ES-I3 (cell line): Measurements from ENCODE around the gene GRAMD2A.
"Not testable (repeated sequence)": the region's sequence is repeated elsewhere in the genome, so short reads cannot be mapped to it uniquely, and the experiment has no call there.

Experiments
- H3K36me3 ChIP-seq: 2 replicates; pipeline ENCODE4 v1.6.1; 2013; ENCODE audit warnings: mild to moderate bottlenecking, low read length, control low read depth, moderate library complexity; ENCODE audit not compliant: insufficient read depth
- H3K4me1 ChIP-seq: 2 replicates; pipeline ENCODE4 v1.6.1; 2013; ENCODE audit warnings: mild to moderate bottlenecking, control low read depth, low read length; ENCODE audit not compliant: insufficient read depth
- H3K9ac ChIP-seq: 2 replicates; pipeline ENCODE4 v1.6.1; 2013; ENCODE audit warnings: low read depth, mild to moderate bottlenecking, low read length, moderate library complexity
- H3K9me3 ChIP-seq: 2 replicates; pipeline ENCODE4 v1.6.1; 2013; ENCODE audit warnings: mild to moderate bottlenecking, low read length, moderate library complexity; ENCODE audit not compliant: control insufficient read depth, insufficient read depth

Gene GRAMD2A

DNA sequence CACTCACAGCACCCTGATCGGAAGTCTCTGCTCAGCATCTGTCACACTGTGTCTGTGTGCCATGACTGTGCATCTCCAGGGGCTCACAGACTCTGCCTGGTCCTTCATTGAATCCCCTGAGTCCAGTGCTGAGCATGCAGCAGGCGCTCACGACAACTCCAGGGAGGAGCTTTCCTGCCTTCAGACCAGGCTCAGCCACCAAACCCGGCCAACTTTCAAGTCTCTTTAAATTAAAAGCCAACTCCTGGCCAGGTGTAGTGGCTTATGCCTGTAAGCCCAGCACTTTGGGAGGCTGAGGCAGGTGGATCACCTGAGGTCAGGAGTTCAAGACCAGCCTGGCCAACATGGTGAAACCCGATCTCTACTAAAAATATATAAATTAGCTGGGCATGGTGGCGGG lies 24.2 kb downstream of the GRAMD2A start:
- no peaks in the 10 kb centered on the region for H3K36me3 ChIP-seq
- no peak overlapping the region for H3K9ac ChIP-seq
- no peaks in the 10 kb centered on the region for H3K9me3 ChIP-seq
- peaks cover 7% of the 10 kb centered on the region; the same call in 1 of the 2 replicates for H3K4me1 ChIP-seq

DNA sequence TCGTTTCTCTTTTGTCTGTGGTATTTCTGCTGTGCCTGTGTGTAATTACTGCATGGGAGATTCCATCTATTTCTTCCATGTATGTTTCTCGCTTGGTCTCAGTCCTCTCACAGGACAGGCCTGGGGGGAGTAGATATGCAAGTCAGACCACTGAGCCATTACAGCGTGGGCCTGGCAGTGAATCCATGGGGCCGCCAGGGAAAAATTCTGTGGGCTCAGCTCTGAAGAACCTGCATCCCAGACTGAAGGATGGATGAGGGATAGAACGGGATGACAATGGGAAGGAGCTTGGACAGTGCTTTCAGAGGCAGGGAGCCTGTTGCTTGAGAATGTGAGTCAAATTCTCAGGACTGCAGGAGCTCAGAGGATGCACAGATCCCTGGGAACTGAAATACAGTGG lies 24.8 kb downstream of the GRAMD2A start:
- no peak overlapping the region for H3K9ac ChIP-seq
- H3K36me3 ChIP-seq = no peaks in the 10 kb centered on the region
- peaks cover 12% of the 10 kb centered on the region for H3K4me1 ChIP-seq
- no peaks in the 10 kb centered on the region for H3K9me3 ChIP-seq

DNA sequence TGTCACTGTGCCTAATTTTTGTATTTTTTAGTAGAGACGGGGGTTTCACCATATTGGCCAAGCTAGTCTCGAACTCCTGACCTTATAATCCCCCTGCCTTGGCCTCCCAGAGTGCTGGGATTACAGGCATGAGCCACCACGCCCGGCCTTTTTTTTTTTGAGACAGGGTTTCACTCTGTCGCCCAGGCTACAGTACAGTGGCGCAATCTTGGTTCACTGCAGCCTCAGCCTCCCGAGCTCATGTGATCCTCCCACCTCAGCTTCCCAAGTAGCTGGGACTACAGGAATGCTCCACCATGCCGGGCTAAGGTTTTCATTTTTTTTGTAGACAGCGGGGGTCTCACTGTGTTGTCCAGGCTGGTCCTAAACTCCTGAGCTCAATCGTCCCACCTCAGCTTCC lies 25.6 kb downstream of the GRAMD2A start:
- not testable (repeated sequence) for H3K36me3 ChIP-seq, H3K9me3 ChIP-seq

DNA sequence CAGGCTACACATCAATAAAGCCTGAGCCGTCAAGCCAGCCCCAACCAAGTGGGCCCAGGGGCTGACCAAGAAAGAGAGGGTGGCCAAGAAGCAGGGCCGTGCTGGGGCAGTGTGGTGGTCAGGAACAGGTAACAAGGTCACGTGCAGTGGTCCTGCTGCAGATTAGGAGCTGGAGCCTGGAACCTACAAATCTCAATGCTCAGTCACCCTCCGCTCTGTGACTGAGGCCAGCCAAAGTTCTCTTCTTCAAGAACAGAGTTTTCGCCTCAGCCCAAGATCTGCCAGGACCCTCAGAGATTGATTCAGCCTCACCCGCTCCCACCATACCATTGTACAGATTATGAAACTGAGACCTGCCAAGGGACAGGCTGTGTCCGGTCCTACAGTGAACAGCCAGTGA lies 26.9 kb downstream of the GRAMD2A start:
- Histone ChIP-seq H3K36me3 (no peaks in the 10 kb centered on the region), H3K9me3 (no peaks in the 10 kb centered on the region), H3K9ac (no peak overlapping the region), H3K4me1 (peaks cover 12% of the 10 kb centered on the region)

More for the DNA sequence above, 25.6 kb downstream of the GRAMD2A start:
- not testable (repeated sequence) for H3K9ac ChIP-seq
- peaks cover 12% of the 10 kb centered on the region for H3K4me1 ChIP-seq

DNA sequence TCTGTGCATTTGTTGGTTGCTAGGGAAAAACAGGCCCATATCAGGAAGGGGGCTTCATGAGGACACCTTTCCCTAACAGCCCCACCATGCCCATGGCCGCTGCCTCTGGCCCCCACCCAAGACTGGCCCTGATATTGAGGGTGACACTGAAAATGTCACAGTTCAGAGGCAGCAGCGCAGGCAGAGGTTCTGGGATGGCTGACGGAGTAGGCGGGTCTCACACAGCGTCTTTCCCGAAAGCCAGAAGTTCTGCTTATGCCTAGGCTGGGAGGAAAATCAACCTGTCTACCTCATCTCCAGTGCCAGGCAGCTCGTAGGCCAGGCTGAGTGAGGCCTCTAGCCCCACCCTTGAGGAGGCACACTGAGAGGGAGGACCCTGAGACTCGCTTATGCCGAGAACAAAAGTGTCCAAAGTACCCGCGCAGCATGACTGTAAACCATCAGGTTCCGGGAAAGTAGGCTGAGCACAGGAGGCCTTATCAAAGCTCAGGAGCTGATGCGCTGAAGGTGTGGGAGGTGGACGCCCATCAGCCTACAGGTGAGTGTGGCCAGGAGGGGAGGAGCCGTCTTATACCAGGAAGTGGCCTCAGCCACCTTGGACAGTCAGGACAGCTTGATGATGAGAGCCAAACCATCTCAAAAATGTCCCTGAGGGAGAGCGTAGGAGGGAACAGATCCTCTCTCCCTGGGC lies 27.5 kb downstream of the GRAMD2A start:
- Histone ChIP-seq H3K9me3 (no peaks in the 10 kb centered on the region), H3K4me1 (peaks cover 12% of the 10 kb centered on the region), H3K36me3 (no peaks in the 10 kb centered on the region), H3K9ac (no peak overlapping the region)

DNA sequence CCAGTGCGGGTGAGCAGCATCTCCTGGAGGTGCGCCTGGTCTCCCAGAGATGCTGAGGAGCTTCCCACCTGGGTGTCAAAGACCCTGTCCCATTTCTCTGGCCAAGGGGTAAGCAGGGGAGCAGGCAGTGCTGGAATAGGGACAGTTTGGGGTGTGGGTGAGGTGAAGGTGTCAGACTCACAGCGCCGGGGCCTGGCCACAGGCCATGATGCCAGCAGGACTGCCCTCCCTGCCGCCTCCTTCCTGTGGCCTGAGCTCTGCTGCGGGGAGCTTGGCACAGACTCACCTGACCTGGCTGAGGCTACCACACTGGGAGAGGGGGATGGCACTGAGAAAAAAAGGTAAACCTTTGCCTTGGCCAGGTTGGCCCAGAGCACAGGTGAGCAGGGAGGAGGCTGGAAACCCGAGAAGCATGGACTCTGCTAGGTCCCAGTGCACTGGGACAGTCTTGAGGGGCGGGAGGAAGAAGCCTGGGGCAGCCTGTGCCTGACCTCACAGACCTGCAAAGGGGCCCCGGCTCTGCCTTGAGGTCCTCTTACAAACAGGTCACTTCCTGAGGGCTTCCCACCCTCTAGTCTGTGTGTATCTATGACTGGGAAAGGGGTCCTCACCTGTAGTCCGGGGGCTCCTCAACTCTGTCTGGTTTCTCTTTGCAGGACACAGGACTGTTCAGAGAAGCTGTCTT lies 28.2 kb downstream of the GRAMD2A start:
- Histone ChIP-seq H3K9ac (no peak overlapping the region), H3K9me3 (no peaks in the 10 kb centered on the region), H3K36me3 (no peaks in the 10 kb centered on the region), H3K4me1 (peaks cover 12% of the 10 kb centered on the region)

DNA sequence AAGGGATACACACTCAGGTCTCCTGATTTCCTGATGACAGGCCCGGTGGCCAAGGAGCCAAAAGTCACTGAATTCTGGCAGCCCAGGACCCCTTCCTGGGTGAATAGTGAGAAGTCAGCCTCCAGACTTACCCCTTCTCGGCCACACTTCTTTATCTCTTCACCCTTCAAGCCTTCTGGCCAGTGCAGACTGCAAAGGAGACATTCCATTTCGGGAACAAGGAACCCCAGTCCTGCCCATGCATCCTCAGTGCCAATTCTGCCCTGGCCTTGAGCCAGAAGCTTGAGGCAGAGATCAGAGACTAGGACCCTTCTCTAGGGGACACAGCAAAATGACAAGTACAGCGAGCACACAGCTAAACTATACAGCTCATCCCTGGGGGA lies 28.8 kb downstream of the GRAMD2A start:
- H3K9me3 ChIP-seq = no peaks in the 10 kb centered on the region
- peaks cover 12% of the 10 kb centered on the region for H3K4me1 ChIP-seq
- no peaks in the 10 kb centered on the region for H3K36me3 ChIP-seq
- H3K9ac ChIP-seq = no peak overlapping the region

DNA sequence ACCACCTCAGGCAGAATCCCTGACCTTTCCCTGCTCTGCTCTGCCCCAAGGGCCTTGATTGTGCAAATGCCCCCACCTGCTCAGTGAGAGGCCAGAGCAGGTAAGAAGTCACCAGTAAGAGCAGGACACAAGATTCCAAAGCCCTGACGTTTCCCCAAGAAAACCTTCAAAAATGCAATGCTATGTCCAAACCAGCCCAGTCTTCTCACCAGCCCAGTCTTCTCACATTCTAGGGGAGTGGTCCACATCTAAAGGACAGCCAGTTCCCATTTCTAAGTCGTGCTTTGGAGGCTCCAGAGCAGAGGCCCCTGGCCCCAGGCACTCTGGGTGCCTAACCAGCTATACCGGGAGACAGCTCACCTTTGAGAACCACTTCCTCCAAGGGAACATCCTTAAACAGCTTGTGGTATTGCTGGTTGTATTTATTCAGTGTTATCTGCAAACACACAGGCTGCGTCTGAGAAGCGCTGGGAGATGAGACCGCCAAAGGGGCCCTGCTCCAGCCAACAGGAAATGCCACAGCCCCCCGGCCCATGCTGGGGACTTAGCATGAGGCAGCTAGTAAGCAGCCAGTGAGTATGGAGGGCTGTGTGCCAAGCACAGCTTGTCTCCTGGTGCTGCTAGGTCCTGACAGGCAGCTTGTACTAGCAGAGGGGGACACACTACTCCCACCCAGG lies 29.3 kb downstream of the GRAMD2A start:
- H3K9ac ChIP-seq = no peak overlapping the region
- peaks cover 12% of the 10 kb centered on the region for H3K4me1 ChIP-seq

DNA sequence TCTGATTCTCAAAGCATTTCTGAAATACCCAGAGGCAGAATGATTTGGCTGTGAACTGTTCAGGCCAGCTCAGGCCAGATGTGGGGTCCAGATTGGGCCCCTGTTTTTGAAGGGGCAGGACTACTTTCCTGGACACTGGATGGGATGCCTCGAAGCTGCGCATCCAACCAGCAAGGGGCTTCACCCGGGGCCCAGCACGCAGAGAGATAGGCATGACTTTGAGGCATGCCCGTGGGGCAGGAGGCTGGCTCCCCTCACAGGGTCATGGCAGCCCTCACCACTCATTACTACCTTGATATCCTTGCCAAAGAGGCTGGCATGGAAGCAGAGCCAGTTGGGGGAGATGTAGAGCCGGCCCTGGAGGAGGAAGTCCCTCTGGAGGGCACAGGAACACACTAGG lies 30.1 kb downstream of the GRAMD2A start:
- Histone ChIP-seq H3K4me1 (peaks cover 12% of the 10 kb centered on the region), H3K36me3 (no peaks in the 10 kb centered on the region), H3K9ac (no peak overlapping the region), H3K9me3 (no peaks in the 10 kb centered on the region)

More for the DNA sequence above, 29.3 kb downstream of the GRAMD2A start:
- H3K9me3 ChIP-seq = no peaks in the 10 kb centered on the region
- H3K36me3 ChIP-seq = no peaks in the 10 kb centered on the region

DNA sequence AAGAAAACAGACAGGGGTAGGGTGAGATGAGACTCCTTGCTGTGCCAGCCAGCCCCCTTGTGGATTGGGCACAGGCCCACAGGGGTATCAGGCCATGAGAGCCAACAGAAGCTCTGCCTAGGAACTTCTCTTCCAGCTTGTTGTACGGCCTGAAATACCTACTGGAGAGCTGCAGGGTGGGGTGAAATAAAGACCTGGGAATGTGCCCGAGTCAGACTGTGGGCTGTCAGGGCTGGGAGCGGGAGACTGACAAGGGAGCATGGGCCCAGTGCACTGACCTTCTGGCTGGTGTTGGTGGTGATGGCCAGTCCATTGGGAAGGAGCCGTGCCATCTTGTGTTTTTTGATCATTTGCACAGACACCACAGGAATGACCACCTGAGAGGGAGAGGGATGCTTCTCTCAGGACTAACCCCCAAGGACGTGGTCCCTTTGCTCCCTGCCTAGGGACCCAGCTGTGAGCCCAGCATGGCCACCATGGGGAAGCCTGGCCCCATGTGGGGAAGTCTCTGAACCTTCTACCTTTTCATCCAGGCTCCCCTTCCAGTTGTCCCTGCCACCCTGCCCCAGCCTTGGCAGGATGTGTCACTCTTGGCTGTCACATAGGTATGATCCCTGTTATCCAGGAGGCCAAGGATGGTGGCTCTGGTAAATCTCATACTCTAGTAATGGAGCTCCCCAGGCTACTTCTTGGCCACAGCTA lies 30.7 kb downstream of the GRAMD2A start:
- no peaks in the 10 kb centered on the region for H3K9me3 ChIP-seq

DNA sequence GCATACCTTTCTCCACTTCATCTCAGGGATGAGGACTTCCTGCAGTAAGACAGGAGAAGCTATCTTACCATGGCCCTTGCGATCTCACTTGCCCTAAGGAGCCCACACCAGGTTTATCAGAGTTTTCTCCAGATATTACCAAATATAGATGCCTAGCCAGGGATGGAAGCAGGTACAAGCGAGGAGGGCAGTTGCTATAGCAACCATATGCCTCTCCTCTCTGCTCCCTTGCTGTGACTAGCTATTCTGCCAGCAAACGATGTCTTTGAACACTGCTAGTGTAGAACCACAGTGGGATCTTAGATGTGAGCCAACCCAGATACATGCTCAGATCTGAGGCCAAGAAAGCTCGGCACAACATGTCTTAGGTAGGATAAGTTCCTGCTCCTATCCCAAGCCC lies 33.9 kb downstream of the GRAMD2A start:
- H3K4me1 ChIP-seq = peaks cover 8% of the 10 kb centered on the region
- no peak overlapping the region for H3K9ac ChIP-seq
- H3K9me3 ChIP-seq = no peaks in the 10 kb centered on the region
- no peaks in the 10 kb centered on the region for H3K36me3 ChIP-seq

More for the DNA sequence above, 30.7 kb downstream of the GRAMD2A start:
- H3K9ac ChIP-seq = no peak overlapping the region
- no peaks in the 10 kb centered on the region for H3K36me3 ChIP-seq
- peaks cover 12% of the 10 kb centered on the region for H3K4me1 ChIP-seq

DNA sequence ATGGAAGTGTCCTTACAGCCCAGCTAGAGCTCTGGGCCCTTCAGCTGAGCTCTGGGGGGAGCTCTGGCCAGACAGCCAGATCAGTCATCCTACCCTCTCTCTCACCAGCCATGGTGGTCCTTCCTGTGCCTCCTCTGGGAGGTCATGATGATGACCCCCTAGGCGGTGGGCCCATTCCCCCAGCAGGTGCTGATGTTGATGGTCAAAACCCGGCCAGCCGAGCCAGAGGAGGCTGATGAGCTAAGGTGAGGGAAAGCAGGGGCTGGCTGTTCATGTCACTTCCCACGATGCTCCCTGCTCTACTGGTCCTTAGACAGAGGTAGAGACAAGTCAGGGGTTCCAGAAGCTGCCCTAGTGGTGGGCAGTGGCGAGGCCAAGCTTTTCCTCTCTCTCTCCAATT lies 35.0 kb downstream of the GRAMD2A start:
- no peaks in the 10 kb centered on the region for H3K4me1 ChIP-seq
- H3K9me3 ChIP-seq = no peaks in the 10 kb centered on the region
- no peaks in the 10 kb centered on the region for H3K36me3 ChIP-seq
- H3K9ac ChIP-seq = no peak overlapping the region

DNA sequence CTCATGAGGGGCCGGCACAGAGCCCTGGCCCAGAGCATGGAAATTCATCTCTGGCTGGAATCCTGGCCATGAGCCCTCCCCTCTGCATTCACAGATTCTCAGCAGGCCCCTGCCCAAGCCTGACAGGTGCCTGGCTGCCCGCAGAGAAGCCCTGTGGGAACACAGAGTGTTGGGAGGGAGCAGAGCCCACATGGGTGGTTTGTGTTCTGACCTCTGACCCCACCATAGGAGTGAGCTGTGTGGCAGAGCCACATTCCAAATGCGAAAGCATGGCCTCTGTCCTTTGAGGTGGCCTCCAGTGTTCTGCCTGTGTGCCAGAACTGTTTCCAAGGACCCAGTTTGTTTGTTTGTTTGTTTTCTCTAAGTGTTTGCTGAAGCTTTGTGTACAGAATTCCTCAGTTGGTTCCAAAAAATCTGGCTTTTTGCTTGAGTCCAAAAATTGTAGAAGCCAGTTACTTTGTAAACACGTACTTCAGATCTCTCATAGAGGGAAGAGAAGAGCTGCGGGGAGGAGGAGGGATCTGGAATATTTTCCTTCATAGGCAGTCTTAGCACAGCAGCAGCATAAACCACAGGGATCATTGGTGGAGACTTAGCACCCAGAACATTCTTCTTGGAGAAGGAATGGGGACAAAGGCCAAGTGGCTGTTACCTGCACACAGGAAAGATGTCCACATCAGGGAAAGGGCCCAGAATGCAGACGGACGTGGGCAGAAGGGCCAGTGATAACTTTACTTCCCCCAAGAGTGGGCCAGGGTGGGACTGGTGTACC lies 36.0 kb downstream of the GRAMD2A start:
- Histone ChIP-seq H3K36me3 (no peaks in the 10 kb centered on the region), H3K9me3 (no peaks in the 10 kb centered on the region), H3K4me1 (no peaks in the 10 kb centered on the region), H3K9ac (no peak overlapping the region)

DNA sequence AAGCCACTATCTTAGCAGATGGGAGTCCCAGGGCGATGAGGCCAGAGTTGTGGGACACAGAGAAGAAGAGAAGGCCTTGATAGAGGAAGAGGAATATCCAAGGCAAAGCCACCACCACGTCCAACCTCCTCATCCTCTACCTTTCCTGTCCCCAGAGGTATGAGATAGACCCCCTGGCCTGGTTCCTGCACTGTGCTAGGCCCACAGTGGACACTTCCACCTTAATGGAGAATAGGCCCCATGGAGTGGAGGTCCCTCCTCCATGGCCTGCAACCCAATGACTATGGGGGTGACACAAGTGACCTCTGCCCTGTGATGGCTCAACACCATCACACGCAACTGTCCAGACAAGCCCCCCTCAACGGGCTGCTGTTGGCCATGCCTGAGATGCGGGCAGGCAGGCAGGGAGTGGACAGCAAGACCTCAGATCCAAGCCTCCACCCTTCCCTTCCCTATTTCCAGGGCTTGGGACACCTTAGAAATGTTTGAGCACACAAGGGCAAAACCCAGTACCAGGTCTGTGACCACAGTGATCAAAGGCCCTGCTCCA lies 36.8 kb downstream of the GRAMD2A start:
- Histone ChIP-seq H3K36me3 (no peaks in the 10 kb centered on the region), H3K9ac (no peak overlapping the region), H3K9me3 (no peaks in the 10 kb centered on the region)

More for the DNA sequence above, 36.8 kb downstream of the GRAMD2A start:
- H3K4me1 ChIP-seq = no peaks in the 10 kb centered on the region
